ENCODE measurements around the gene XPO4. TPM values are rescaled to one million over a fixed set of nuclear protein-coding genes. Genes with fewer than 3 reads are reported as not detected.

XPO4 gene
- total and polyA plus RNA-seq, 11 donors: 4.8 to 53.7 (median 25.6) TPM

DNA sequence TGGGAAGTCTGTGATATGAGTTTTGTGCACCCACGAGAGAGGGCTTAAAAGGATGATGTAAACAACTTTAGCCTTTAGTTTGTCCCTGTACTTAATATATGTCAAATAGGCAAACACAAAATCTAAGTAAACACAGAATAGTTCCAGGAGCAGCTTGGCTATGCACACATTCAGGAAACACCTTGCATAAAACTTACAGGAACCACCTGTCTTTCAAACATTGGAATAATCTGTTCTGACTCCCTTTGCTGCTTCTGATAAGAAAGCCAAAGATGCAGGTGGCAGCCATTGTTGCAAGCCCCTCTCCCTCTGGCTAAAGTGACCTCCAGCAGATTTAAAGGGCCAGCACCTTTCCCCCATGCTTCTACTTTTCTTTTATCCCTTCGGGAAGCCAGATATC, 133.5 kb downstream of the XPO4 start:
- intact Hi-C loops (cut with DNase I): no loop called here
- Histone ChIP-seq H3K4me3 (no peak overlapping the region), H3K4me1 (peaks cover 0 to 11% (median 8%) of the 10 kb centered on the region in 12 donors), H3K27ac (no peak overlapping the region), H3K27me3 (no peaks in the 10 kb centered on the region), H3K9me3 (peaks cover 0 to 38% (median 9%) of the 10 kb centered on the region in 12 donors), H3K36me3 (peaks cover 0 to 23% (median 2%) of the 10 kb centered on the region in 9 donors)
- no peak for ATAC-seq
- no peak for DNase-seq
- TF ChIP-seq, protein P1, sequence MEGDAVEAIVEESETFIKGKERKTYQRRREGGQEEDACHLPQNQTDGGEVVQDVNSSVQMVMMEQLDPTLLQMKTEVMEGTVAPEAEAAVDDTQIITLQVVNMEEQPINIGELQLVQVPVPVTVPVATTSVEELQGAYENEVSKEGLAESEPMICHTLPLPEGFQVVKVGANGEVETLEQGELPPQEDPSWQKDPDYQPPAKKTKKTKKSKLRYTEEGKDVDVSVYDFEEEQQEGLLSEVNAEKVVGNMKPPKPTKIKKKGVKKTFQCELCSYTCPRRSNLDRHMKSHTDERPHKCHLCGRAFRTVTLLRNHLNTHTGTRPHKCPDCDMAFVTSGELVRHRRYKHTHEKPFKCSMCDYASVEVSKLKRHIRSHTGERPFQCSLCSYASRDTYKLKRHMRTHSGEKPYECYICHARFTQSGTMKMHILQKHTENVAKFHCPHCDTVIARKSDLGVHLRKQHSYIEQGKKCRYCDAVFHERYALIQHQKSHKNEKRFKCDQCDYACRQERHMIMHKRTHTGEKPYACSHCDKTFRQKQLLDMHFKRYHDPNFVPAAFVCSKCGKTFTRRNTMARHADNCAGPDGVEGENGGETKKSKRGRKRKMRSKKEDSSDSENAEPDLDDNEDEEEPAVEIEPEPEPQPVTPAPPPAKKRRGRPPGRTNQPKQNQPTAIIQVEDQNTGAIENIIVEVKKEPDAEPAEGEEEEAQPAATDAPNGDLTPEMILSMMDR (IDR thresholded peaks at IDR 0.05): no peak
- no peak for TF ChIP-seq POLR2A (IDR thresholded peaks at IDR 0.05)
- WGBS, 4 donors: 34 to 80% (median 64%) methylated on average over 2 of the region's 2 CpGs

DNA sequence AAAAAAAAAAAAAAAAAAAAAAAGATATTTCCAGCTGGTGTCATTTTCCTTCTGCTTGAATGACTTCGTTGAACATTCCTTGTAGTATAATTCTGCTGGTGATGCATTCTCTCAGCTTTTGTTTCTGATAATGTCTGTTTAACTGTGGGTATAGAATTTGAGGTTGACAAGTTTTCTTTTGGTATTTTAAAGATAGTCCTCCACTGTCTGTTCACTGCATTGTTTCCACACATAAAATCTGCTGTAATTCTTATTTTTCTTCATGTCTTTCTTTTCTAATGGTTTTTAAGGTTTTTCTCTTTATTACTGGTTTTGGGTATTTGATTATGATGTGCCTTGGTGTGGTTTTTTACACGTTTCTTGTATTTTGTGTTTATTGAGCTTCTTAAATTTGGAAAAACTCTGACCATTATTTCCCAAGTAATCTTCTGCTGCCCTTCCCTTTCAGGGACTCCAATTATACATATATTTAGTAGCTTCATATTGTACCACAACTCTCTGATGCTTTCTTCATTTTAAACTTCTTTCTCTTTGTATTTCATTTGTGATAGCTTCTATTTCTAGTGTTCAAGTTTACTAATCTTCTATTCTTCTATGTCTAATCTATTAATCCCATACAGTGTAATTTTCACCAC, 135.1 kb downstream of the XPO4 start:
- TF ChIP-seq POLR2A (IDR thresholded peaks at IDR 0.05): no peak
- DNase-seq (no peak), ATAC-seq (no peak)
- no peak overlapping the region for H3K27ac ChIP-seq
- H3K4me3 ChIP-seq: no peak overlapping the region
- peaks cover 0 to 23% (median 2%) of the 10 kb centered on the region in 9 donors for H3K36me3 ChIP-seq
- intact Hi-C loops (cut with DNase I): no loop called here
- WGBS, 4 donors: 93 to 98% (median 95%) methylated on average over 2 of the region's 2 CpGs
- H3K4me1 ChIP-seq: peaks cover 0 to 4% (median 2%) of the 10 kb centered on the region in 12 donors
- no peaks in the 10 kb centered on the region for H3K27me3 ChIP-seq
- H3K9me3 ChIP-seq: peaks cover 0 to 38% (median 9%) of the 10 kb centered on the region in 12 donors

DNA sequence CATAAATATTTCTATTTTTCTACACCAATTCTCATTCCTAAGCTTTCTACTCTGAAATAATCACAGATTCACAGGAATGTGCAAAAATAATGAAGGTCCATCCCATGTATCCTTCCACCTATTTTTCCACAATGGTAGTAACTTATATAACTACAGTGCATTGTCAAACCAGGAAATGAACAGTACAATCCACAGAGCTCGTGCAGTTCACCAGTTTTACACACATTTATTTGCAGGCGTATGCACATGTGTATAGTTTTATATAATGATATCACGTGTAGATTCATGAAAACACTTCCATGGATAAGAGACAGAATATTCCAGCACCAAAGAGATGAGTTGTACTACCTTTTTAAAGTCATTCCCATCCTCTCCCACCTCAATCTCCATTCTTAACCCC, 141.7 kb downstream of the XPO4 start:
- H3K36me3 ChIP-seq: peaks cover 0 to 12% (median 2%) of the 10 kb centered on the region in 9 donors
- no peak overlapping the region for H3K4me3 ChIP-seq
- H3K9me3 ChIP-seq: peaks cover 0 to 17% (median 0%) of the 10 kb centered on the region in 12 donors
- DNase-seq (no peak), ATAC-seq (no peak)
- no peaks in the 10 kb centered on the region for H3K27me3 ChIP-seq
- TF ChIP-seq POLR2A (IDR thresholded peaks at IDR 0.05): no peak
- TF ChIP-seq, protein P1 (IDR thresholded peaks at IDR 0.05): no peak
- H3K4me1 ChIP-seq: no peaks in the 10 kb centered on the region
- no peak overlapping the region for H3K27ac ChIP-seq
- WGBS, 4 donors: 79 to 89% (median 83%) methylated on average over 3 of the region's 3 CpGs
- intact Hi-C loops (cut with DNase I): loop anchor here in 1 of 10 donors (5.0 kb wide), 1 partner anchor 39 kb away; no protein-coding TSS in a partner anchor

DNA sequence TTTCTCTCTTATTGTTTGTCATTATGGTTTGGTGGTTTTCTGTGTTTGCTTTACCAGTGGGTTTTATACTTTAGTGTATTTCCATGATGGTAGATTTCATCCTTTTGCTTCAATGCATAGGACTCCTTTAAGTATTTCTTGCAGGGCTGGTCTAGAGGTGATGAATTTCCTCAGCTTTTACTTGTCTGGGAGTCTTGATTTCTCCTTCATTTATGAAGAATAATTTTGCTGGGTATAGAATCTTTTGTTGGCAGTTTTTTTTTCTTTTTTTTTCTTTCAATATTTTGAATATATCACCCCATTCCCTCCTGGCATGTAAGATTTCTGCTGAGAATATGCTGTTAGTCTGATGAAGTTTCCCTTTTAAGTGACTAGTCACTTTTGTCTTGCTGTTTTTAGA, 148.5 kb downstream of the XPO4 start:
- ATAC-seq (no peak), DNase-seq (no peak)
- Histone ChIP-seq H3K4me3 (no peak overlapping the region), H3K9me3 (peaks cover 0 to 47% (median 17%) of the 10 kb centered on the region in 12 donors), H3K36me3 (peaks cover 0 to 28% (median 2%) of the 10 kb centered on the region in 9 donors), H3K27me3 (no peaks in the 10 kb centered on the region), H3K4me1 (no peaks in the 10 kb centered on the region), H3K27ac (no peak overlapping the region)
- TF ChIP-seq POLR2A (IDR thresholded peaks at IDR 0.05): no peak
- TF ChIP-seq, protein P1 (IDR thresholded peaks at IDR 0.05): no peak
- intact Hi-C loops (cut with DNase I): no loop called here

All from heart left ventricle (tissue), 16 donors.